GM12878 (cell line): ENCODE measurements around the gene ADAMTS1. TPM values are rescaled to one million over a fixed set of nuclear protein-coding genes. Genes with fewer than 3 reads are reported as not detected.

Experiments used
- ATAC-seq: fragments of 200-7000 bp; cut with Tn5 transposase; 3 replicates; pipeline ENCODE4 v1.9.1; 2020; ENCODE audit warnings: mild to moderate bottlenecking, moderate library complexity
- BruUV-seq: library from RNA; stranded (reverse); fragments of 400-500 nt; replicated peaks from 2 replicates; lab custom pipeline; 2021; lab: Mats Ljungman, UMichigan
- CTCF ChIA-PET: fragments of 300-600 bp; sonication (Branson Sonifier 250); formaldehyde crosslinking; extraction: SDS; loops from one replicate; lab custom pipeline; 2021; ENCODE audit warnings: inconsistent platforms; lab: Yijun Ruan, JAX
- POLR2A ChIA-PET: fragments of 350-600 bp; formaldehyde crosslinking; extraction: SDS; loops from one replicate; lab custom pipeline; 2021; ENCODE audit warnings: inconsistent platforms; lab: Charles Lee
- RAD21 ChIA-PET: fragments of 300-600 bp; sonication (Branson Sonifier 250); formaldehyde crosslinking; loops from one replicate; lab custom pipeline; 2023; ENCODE audit warnings: antibody characterized with exemption; ENCODE audit not compliant: unreplicated experiment; lab: Charles Lee
- SMC1A ChIA-PET: fragments of 300-600 bp; sonication (Branson Sonifier 250); formaldehyde crosslinking; loops from one replicate; lab custom pipeline; 2023; ENCODE audit not compliant: unreplicated experiment, uncharacterized antibody; lab: Charles Lee
- DNase-seq: peaks from one replicate; pipeline ENCODE4 v3.0.0-alpha.2; 2011; ENCODE audit warnings: low read depth, low spot score
- FAIRE-seq: peaks from 3 replicates; lab custom pipeline; 2011; peaks lifted over from hg19 to GRCh38; lab: Jason Lieb, UNC
- H2AFZ ChIP-seq: 2 replicates; pipeline ENCODE4 v1.6.0; 2011; ENCODE audit warnings: low read depth, low read length, control low read depth; ENCODE audit not compliant: control insufficient read depth
- H3K27ac ChIP-seq: 2 replicates; pipeline ENCODE4 v1.5.1; 2011; ENCODE audit warnings: control low read depth; ENCODE audit not compliant: control insufficient read depth, insufficient read depth
- H3K27me3 ChIP-seq, 2 experiments: replicated peaks in 1 of 2; 2 replicates each; pipeline versions ENCODE4 v1.6.0 to v1.6.1; 2011; ENCODE audit warnings: low read length in 1 of 2; ENCODE audit not compliant: control insufficient read depth in 2 of 2, insufficient read depth in 2 of 2
- H3K36me3 ChIP-seq, 2 experiments: 2 replicates each; pipeline ENCODE4 v1.5.1; 2011; ENCODE audit warnings: low read length in 1 of 2; ENCODE audit not compliant: control insufficient read depth in 2 of 2, insufficient read depth in 2 of 2
- H3K4me1 ChIP-seq: 2 replicates; pipeline ENCODE4 v1.6.1; 2011; ENCODE audit warnings: mild to moderate bottlenecking, low read length, moderate library complexity, mixed read lengths; ENCODE audit not compliant: control insufficient read depth, insufficient read depth
- H3K4me2 ChIP-seq: 2 replicates; pipeline ENCODE4 v1.6.0; 2011; ENCODE audit warnings: control low read depth; ENCODE audit not compliant: control insufficient read depth, insufficient read depth
- H3K4me3 ChIP-seq: fragments of 200-600 bp; sonication (generic); 2 replicates; pipeline ENCODE4 v1.5.1; 2016
- H3K79me2 ChIP-seq: 2 replicates; pipeline ENCODE4 v1.6.0; 2011; ENCODE audit warnings: low read length; ENCODE audit not compliant: control insufficient read depth, insufficient read depth
- H3K9ac ChIP-seq: 2 replicates; pipeline ENCODE4 v1.8.0; 2011; ENCODE audit warnings: low read length, control low read depth, mixed read lengths; ENCODE audit not compliant: control insufficient read depth, insufficient read depth
- H3K9me3 ChIP-seq: replicated peaks from 3 replicates; pipeline ENCODE4 v1.5.1; 2011; ENCODE audit warnings: mild to moderate bottlenecking, low read length; ENCODE audit not compliant: control insufficient read depth, insufficient read depth
- H4K20me1 ChIP-seq: 2 replicates; pipeline ENCODE4 v1.6.0; 2011; ENCODE audit not compliant: control insufficient read depth, insufficient read depth
- BMI1 ChIP-seq: fragments of 450-650 bp; IDR thresholded peaks from 2 replicates; pipeline ENCODE4 v1.6.1; 2016; ENCODE audit warnings: mild to moderate bottlenecking, moderate library complexity, borderline replicate concordance
- CHD4 ChIP-seq: fragments of 200-600 bp; sonication (generic); IDR thresholded peaks from 2 replicates; pipeline ENCODE4 v1.6.1; 2016; ENCODE audit warnings: mild to moderate bottlenecking
- PAX8 ChIP-seq: fragments of 450-650 bp; IDR thresholded peaks from 2 replicates; pipeline ENCODE4 v1.6.1; 2017; ENCODE audit warnings: mild to moderate bottlenecking, moderate library complexity
- PRDM15 ChIP-seq: fragments of 450-650 bp; formaldehyde crosslinking; IDR thresholded peaks from 2 replicates; pipeline ENCODE4 v1.4.0; 2020; ENCODE audit warnings: mild to moderate bottlenecking, moderate library complexity
- SMAD1 ChIP-seq: fragments of 450-650 bp; IDR thresholded peaks from 2 replicates; pipeline ENCODE4 v1.6.1; 2018; ENCODE audit warnings: mild to moderate bottlenecking, low read depth; ENCODE audit not compliant: partially characterized antibody
- WRNIP1 ChIP-seq: IDR thresholded peaks from 2 replicates; pipeline ENCODE4 v1.6.1; 2011; ENCODE audit warnings: low read depth, low read length, improper control_type of control experiment, borderline replicate concordance
- ZNF217 ChIP-seq: fragments of 450-650 bp; IDR thresholded peaks from 2 replicates; pipeline ENCODE4 v1.6.1; 2017; ENCODE audit warnings: antibody characterized with exemption, mild to moderate bottlenecking
- WGBS: methylation state at CpG from one replicate; pipeline ENCODE4 v1.1.6; 2016; ENCODE audit warnings: low lambda C conversion rate; ENCODE audit not compliant: insufficient replicate concordance, insufficient coverage; ENCODE audit errors: missing lambda C conversion rate; 5-methylcytosine and 5-hydroxymethylcytosine counted together
- in situ Hi-C: fragments of 300-500 bp; cut with MboI; formaldehyde crosslinking; loops from 9 replicates; pipeline ENCODE4 v1.14.3; 2018; ENCODE audit warnings: mixed read lengths
- intact Hi-C: fragments of 100-400 bp; cut with micrococcal nuclease; formaldehyde crosslinking; loops from one replicate; pipeline ENCODE4 v1.14.2; 2022; ENCODE audit not compliant: unreplicated experiment
- polyA plus RNA-seq, 11 experiments: library from polyadenylated mRNA; depleted of rRNA in 4 of 11; unstranded in 6 of 11; stranded (reverse) in 5 of 11; fragments of >200 nt; fragmentation: Nextera tagmentation in 4 of 11; fragmentation: Illumina TruSeq in 1 of 11; extraction: Ambion mirVana in 4 of 11; extraction: Trizol in 1 of 11; gene quantifications; 1 replicate in 1 of 11; 2 replicates in 10 of 11; pipeline versions ENCODE4 v1.2.1 to v1.2.3, GENCODE V29; 2011 to 2016; ENCODE audit warnings: inconsistent platforms in 2 of 11, missing spikeins in 2 of 11, low read depth in 1 of 11
- total RNA-seq, 4 experiments: library from RNA; depleted of rRNA in 3 of 4; stranded (reverse); fragments of >200 nt in 3 of 4; fragmentation: Illumina TruSeq in 1 of 4; extraction: Trizol in 1 of 4; gene quantifications; 2 replicates each; pipeline versions ENCODE4 v1.2.1 to v1.2.3, GENCODE V29; 2013 to 2021

ADAMTS1 gene
- total and polyA plus RNA-seq, 10 of the 15 experiments (the other 5 are each of a cell fraction or from before 2014, with no cell fraction given), result 0.06 to 0.21 (median 0.08) TPM; not detected in 6

- TF ChIP-seq BMI1, result no peak
- no peak for TF ChIP-seq WRNIP1
- no peak for TF ChIP-seq ZNF217
- TF ChIP-seq PRDM15 (CRISPR knock-in tag), result no peak
- TF ChIP-seq CHD4, result no peak
- no peak for TF ChIP-seq SMAD1
- TF ChIP-seq PAX8, result no peak
- no peak for ATAC-seq
- WGBS, result 6% methylated on average over 1 of the region's 1 CpG
- no peak for FAIRE-seq
- DNase-seq, result no peak
- Histone ChIP-seq H3K9me3 (no peaks in the 10 kb centered on the region; the same call in 2 of the 3 replicates), H3K4me3 (no peak overlapping the region), H3K27ac (no peak overlapping the region), H3K36me3 (no peaks in the 10 kb centered on the region), H3K27me3 (no peaks in the 10 kb centered on the region), H3K4me1 (no peaks in the 10 kb centered on the region), H3K4me2 (no peak overlapping the region), H2AFZ (no peak overlapping the region), H3K79me2 (no peaks in the 10 kb centered on the region), H3K9ac (no peak overlapping the region), H4K20me1 (no peaks in the 10 kb centered on the region)
- SMC1A ChIA-PET, result no interaction called here
- BruUV-seq, result no TSS peak
- CTCF ChIA-PET, result no interaction called here
- in situ Hi-C loops, result no loop called here
- RAD21 ChIA-PET, result no interaction called here
- POLR2A ChIA-PET, result no interaction called here
- intact Hi-C loops, result no loop called here
Measured at GRCh38 chr21:26892151-26892550, 46.9 kb upstream of the ADAMTS1 start.
